Gastroesophageal sphincter (tissue), 4 donors: Measurements from ENCODE around the gene TTC6. TPM values are rescaled to one million over a fixed set of nuclear protein-coding genes. Genes with fewer than 3 reads are reported as not detected.
A peak's percentile ranks its signal among the peaks of the same experiment; 100 is the strongest.

Experiments
- ATAC-seq: fragments of 150-250 bp; one replicate; pipeline ENCODE4 v1.9.1; 2016; ENCODE audit warnings: mild to moderate bottlenecking, moderate library complexity
- H3K27ac ChIP-seq, 4 donors: fragments of 200-600 bp; sonication (generic) in 3 of 4; 1 replicate in 3 of 4; 2 replicates in 1 of 4; pipeline ENCODE4 v1.5.1; 2016 to 2019
- H3K27me3 ChIP-seq: fragments of 200-600 bp; sonication (generic); one replicate; pipeline ENCODE4 v1.5.1; 2019
- H3K36me3 ChIP-seq, 2 donors: fragments of 200-600 bp; sonication (generic); one replicate each; pipeline ENCODE4 v1.5.1; 2019; ENCODE audit warnings: control low read depth in 1 of 2
- H3K4me1 ChIP-seq, 3 donors: fragments of 200-600 bp; sonication (generic); 1 replicate in 2 of 3; 2 replicates in 1 of 3; pipeline ENCODE4 v1.5.1; 2016 to 2019; ENCODE audit warnings: control low read depth in 2 of 3
- H3K4me3 ChIP-seq, 2 donors: fragments of 200-600 bp; sonication (generic); one replicate each; pipeline ENCODE4 v1.5.1; 2019; ENCODE audit warnings: mild to moderate bottlenecking in 1 of 2, moderate library complexity in 1 of 2
- H3K9me3 ChIP-seq, 3 donors: fragments of 200-600 bp; sonication (generic); one replicate each; pipeline ENCODE4 v1.5.1; 2017 to 2019; ENCODE audit warnings: control low read depth in 2 of 3
- CTCF ChIP-seq, 4 experiments: fragments of 200-600 bp in 2 of 4; fragments of 450-650 bp in 2 of 4; sonication (generic) in 1 of 4; IDR thresholded peaks; one replicate each; pipeline ENCODE4 v1.5.1; 2017 to 2019; ENCODE audit warnings: antibody characterized with exemption in 4 of 4, mild to moderate bottlenecking in 2 of 4, moderate library complexity in 2 of 4
- EP300 ChIP-seq: sonication (generic); formaldehyde crosslinking; IDR thresholded peaks from one replicate; pipeline ENCODE4 v1.6.1; 2017; ENCODE audit warnings: antibody characterized with exemption, mild to moderate bottlenecking
- POLR2A ChIP-seq, 2 donors: fragments of 450-650 bp; IDR thresholded peaks; one replicate each; pipeline ENCODE4 v1.6.1; 2017; ENCODE audit warnings: antibody characterized with exemption in 2 of 2, mild to moderate bottlenecking in 2 of 2, moderate library complexity in 1 of 2
- POLR2AphosphoS5 ChIP-seq: sonication (generic); formaldehyde crosslinking; IDR thresholded peaks from one replicate; pipeline ENCODE4 v1.6.1; 2017; ENCODE audit warnings: antibody characterized with exemption
- WGBS, 2 donors: methylation state at CpG; one replicate each; pipeline ENCODE4 v1.1.5; 2018; ENCODE audit warnings: low coverage in 1 of 2; 5-methylcytosine and 5-hydroxymethylcytosine counted together
- total RNA-seq, 4 donors: library from RNA; depleted of rRNA; stranded (reverse); fragments of >200 nt; gene quantifications; one replicate each; pipeline ENCODE4 v1.1.0, GENCODE V29; 2016

The TTC6 gene
- total RNA-seq, 4 donors from 2014 or later: 0.31 to 1.1 TPM; not detected in 2

GRCh38 chr14:37579274-37579673, 16.2 kb upstream of the TTC6 start:
- no peak for TF ChIP-seq POLR2AphosphoS5
- TF ChIP-seq CTCF (IDR thresholded peaks at IDR 0.05): no peak
- TF ChIP-seq POLR2A (IDR thresholded peaks at IDR 0.05): no peak
- TF ChIP-seq EP300: no peak
- Histone ChIP-seq H3K9me3 (no peaks in the 10 kb centered on the region), H3K4me1 (peaks cover 0 to 10% (median 0%) of the 10 kb centered on the region in 3 donors), H3K27me3 (peaks cover 73% of the 10 kb centered on the region), H3K36me3 (no peaks in the 10 kb centered on the region), H3K27ac (no peak overlapping the region), H3K4me3 (no peak overlapping the region)
- ATAC-seq: no peak
- 34 to 36% methylated on average over 8 to 9 of the region's 9 CpGs for WGBS, 2 donors

GRCh38 chr14:37580146-37580545, 15.3 kb upstream of the TTC6 start:
- Histone ChIP-seq H3K4me1 (peaks cover 0 to 19% (median 0%) of the 10 kb centered on the region in 3 donors), H3K27me3 (peaks cover 75% of the 10 kb centered on the region)

GRCh38 chr14:37583358-37584210, 11.8 kb upstream of the TTC6 start:
- H3K36me3 ChIP-seq: no peaks in the 10 kb centered on the region
- H3K4me1 ChIP-seq: peaks cover 0 to 33% (median 0%) of the 10 kb centered on the region in 3 donors
- H3K4me3 ChIP-seq: no peak overlapping the region
- no peak for ATAC-seq
- peak in 1 of 2 donors; percentile 10 for TF ChIP-seq POLR2A (IDR thresholded peaks at IDR 0.05)
- no peak for TF ChIP-seq CTCF (IDR thresholded peaks at IDR 0.05)
- 0 to 6% methylated on average over 4 to 7 of the region's 67 CpGs for WGBS, 2 donors
- H3K9me3 ChIP-seq: no peaks in the 10 kb centered on the region
- H3K27ac ChIP-seq: no peak overlapping the region
- peaks cover 78% of the 10 kb centered on the region for H3K27me3 ChIP-seq

More at GRCh38 chr14:37580146-37580545, 15.3 kb upstream of the TTC6 start:
- TF ChIP-seq CTCF (IDR thresholded peaks at IDR 0.05) (no peak), POLR2AphosphoS5 (no peak), POLR2A (IDR thresholded peaks at IDR 0.05) (no peak), EP300 (no peak)
- ATAC-seq: no peak
- Histone ChIP-seq H3K9me3 (no peaks in the 10 kb centered on the region), H3K27ac (no peak overlapping the region), H3K4me3 (no peak overlapping the region), H3K36me3 (no peaks in the 10 kb centered on the region)
- WGBS, 2 donors: 74 to 85% methylated on average over 1 to 2 of the region's 2 CpGs

GRCh38 chr14:37584211-37585100, 11.0 kb upstream of the TTC6 start:
- TF ChIP-seq CTCF (IDR thresholded peaks at IDR 0.05): no peak
- TF ChIP-seq EP300: no peak
- no peak for TF ChIP-seq POLR2A (IDR thresholded peaks at IDR 0.05)
- TF ChIP-seq POLR2AphosphoS5: no peak
- ATAC-seq: no peak
- H3K4me1 ChIP-seq: peaks cover 0 to 33% (median 0%) of the 10 kb centered on the region in 3 donors
- H3K4me3 ChIP-seq: no peak overlapping the region
- 4 to 10% methylated on average over 2 to 5 of the region's 62 CpGs for WGBS, 2 donors
- H3K36me3 ChIP-seq: no peaks in the 10 kb centered on the region
- H3K9me3 ChIP-seq: no peaks in the 10 kb centered on the region
- no peak overlapping the region for H3K27ac ChIP-seq
- H3K27me3 ChIP-seq: peaks cover 78% of the 10 kb centered on the region
